ENCODE results near the gene TCF3. TPM values are rescaled to one million over a fixed set of nuclear protein-coding genes. Genes with fewer than 3 reads are reported as not detected.

The TCF3 gene
- total RNA-seq: 130 to 154 TPM (median 153 TPM) in 3 replicates
- long read RNA-seq, full-length matches to known transcripts: 3 of 75 reads
- long read RNA-seq, partial matches to known transcripts: 35 of 75 reads
- long read RNA-seq, other reads (novel, unspliced or antisense): 37 of 75 reads

DNA sequence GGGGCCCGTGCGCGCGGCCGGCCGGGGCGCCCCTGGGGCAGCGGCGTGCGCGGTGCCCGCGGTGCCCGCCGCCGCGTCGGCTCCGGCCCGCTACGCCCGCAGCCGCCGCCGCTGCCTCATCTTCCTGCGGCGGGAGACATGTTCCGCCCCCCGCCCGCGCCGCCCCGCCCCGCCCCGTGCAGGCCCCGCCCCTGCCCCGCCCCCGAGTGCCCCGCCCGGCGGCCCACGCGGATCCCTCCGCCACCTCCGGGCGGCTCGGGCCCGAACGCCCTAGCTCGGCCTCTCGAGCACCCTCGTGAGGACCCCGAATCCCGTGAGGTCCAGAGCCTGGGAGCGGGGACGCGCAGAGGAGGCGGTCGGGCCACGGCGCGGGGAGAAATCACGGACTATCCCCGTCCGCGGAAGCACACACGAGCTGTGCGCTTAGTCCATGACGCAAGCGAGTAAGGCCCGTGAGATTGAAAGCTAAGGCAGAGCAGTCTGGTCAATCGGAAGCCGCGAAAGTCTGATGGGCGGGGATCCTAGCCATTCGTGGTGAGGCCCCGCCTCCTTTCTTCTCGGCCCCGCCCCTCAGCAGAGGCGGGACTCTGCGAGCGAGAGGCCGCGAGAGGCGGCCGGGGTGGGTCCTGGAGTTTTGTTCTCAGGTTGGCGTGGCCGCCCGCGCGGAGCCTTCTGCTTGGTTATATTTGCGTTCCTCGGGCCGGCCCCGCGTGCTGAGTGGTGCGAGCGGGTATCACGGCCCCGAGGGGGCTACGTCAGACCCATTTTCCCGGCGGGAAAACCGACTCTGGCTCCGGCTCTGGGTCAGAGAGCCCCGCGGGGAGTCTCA is at the start of gene TCF3:
TSS of gene TCF3 (minus strand) at position 145 of the 829 bp plus-strand sequence. CDS start 2,367 bp downstream, outside the sequence.
- DNase-seq (ENCODE audit: low spot score): peak; percentile 99
- Mint-ChIP-seq H3K4me1 (ENCODE audit: low read depth) (peaks cover 17% of the 10 kb centered on the region), H3K4me3 (ENCODE audit: unreplicated experiment) (peak within 1 kb of the TSS; percentile 83), H3K36me3 (ENCODE audit: low read depth) (peaks cover 2% of the 10 kb centered on the region), H3K27me3 (ENCODE audit: low read depth) (no peaks in the 10 kb centered on the region), H3K9me3 (ENCODE audit: low read depth) (no peaks in the 10 kb centered on the region), H3K27ac (ENCODE audit: unreplicated experiment) (peak within 1 kb of the TSS; percentile 93)
- TF ChIP-seq, protein P1, sequence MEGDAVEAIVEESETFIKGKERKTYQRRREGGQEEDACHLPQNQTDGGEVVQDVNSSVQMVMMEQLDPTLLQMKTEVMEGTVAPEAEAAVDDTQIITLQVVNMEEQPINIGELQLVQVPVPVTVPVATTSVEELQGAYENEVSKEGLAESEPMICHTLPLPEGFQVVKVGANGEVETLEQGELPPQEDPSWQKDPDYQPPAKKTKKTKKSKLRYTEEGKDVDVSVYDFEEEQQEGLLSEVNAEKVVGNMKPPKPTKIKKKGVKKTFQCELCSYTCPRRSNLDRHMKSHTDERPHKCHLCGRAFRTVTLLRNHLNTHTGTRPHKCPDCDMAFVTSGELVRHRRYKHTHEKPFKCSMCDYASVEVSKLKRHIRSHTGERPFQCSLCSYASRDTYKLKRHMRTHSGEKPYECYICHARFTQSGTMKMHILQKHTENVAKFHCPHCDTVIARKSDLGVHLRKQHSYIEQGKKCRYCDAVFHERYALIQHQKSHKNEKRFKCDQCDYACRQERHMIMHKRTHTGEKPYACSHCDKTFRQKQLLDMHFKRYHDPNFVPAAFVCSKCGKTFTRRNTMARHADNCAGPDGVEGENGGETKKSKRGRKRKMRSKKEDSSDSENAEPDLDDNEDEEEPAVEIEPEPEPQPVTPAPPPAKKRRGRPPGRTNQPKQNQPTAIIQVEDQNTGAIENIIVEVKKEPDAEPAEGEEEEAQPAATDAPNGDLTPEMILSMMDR (IDR thresholded peaks at IDR 0.05): no peak

DNA sequence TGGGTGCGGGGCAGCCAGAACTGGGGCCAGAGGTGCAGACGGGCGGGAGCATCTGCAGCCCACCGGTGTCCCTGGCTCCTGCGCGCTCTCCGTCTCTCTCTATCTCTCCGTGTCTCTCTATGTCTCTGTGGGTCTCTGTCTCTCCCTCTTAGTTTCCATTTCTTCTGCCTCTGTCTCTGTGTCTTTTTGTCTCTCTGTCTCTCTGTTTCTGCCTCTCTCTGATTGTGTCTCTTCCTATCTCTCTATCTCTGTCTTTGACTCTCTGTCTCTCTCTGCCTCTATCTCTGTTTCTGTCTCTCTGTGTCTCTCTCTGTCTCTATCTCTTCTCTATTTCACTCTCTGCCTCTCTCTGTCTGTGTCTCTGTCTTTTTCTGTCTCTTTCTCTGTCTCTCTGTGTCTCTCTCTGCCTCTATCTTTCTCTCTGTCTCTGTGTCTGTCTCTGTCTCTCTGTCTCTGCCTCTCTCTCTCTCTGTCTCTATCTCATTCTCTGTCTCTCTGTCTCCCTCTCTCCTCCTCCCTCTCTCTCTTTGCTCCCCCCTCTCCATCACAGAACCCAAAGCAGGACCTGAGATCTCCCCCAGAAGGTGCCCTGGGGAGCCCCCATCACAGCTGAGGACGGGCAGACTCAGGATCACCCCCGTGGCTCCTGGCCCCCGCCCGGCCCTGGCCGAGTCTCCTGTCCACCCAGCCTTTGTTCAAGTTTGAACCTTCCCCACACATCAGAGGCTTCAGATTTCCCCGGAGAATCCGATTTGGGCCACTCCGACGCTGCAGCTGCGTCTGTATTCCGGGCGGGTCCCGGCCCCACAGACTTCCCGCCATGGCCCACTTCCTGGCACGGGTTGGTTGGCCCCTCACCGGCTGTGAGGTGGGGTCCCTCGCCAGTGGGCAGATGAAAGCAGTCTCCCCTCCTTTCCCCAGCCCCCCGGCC is 48.6 kb upstream of the TCF3 start:
- TF ChIP-seq, protein P1 (IDR thresholded peaks at IDR 0.05): no peak
- DNase-seq (ENCODE audit: low spot score): no peak
- Mint-ChIP-seq H3K27me3 (ENCODE audit: low read depth) (peaks cover 27% of the 10 kb centered on the region), H3K4me3 (ENCODE audit: unreplicated experiment) (no peak overlapping the region), H3K27ac (ENCODE audit: unreplicated experiment) (no peak overlapping the region), H3K9me3 (ENCODE audit: low read depth) (peaks cover 6% of the 10 kb centered on the region), H3K36me3 (ENCODE audit: low read depth) (peaks cover 4% of the 10 kb centered on the region), H3K4me1 (ENCODE audit: low read depth) (no peaks in the 10 kb centered on the region)

DNA sequence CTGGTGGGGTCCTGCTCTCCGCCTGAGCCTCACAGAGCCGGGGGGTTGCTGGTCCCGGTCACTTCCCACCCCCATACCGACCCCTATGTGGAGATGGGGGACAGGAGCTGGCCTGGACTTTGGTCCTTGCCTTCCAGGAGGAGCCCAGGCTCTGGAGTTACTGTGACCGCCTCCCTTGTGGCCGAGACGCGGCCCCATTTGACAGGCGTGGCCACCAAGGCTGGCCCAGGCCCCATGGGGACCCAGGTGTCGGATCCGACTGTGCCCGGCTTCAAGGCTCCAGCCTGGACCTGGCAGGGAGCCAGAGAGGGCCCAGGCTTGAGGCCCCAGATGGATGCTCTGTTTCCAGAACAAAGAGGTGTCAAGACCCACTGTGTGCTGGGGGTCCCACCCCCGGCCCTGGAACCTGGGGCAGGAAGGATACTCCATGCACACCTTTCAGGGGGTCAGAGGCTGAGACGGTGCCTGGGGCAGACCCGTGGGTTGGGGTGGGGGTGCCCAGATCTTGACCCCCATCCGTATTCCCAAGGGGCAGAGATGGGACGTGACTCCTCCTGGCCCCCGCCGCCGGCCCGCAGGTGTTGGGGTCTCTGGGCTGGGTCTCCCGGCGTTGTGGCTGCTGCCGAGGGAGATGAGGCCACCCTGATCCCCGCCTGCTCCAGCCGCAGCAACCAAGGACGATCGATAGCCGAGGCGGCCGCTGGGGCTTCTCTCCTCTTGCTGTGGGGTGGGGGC is 47.8 kb upstream of the TCF3 start:
- Mint-ChIP-seq H3K27ac (ENCODE audit: unreplicated experiment) (no peak overlapping the region), H3K27me3 (ENCODE audit: low read depth) (peaks cover 27% of the 10 kb centered on the region), H3K36me3 (ENCODE audit: low read depth) (peaks cover 6% of the 10 kb centered on the region)

DNA sequence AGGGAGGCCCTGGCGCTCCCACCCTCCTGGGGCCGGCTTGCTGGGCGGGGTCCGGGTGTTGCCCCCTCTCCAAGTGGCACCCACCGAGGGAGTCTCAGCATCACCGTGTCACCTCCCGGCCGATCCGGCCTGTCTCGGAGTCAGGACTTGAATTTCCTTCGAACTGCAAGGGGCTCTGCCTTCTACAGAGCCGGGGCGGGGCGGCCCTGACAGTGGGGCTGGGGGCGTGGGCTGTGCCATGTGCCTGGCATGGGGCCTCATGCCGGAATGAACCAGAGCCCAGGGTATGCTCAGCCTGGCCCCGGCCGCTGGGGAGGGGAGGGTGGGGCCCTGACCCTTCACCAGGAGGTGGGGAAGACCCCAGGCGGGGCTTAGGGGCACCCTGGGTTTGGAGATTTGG is 47.0 kb upstream of the TCF3 start:
- H3K4me1 Mint-ChIP-seq (ENCODE audit: low read depth): no peaks in the 10 kb centered on the region
- H3K36me3 Mint-ChIP-seq (ENCODE audit: low read depth): peaks cover 6% of the 10 kb centered on the region
- H3K9me3 Mint-ChIP-seq (ENCODE audit: low read depth): peaks cover 16% of the 10 kb centered on the region
- no peak for DNase-seq (ENCODE audit: low spot score)
- no peak overlapping the region for H3K4me3 Mint-ChIP-seq (ENCODE audit: unreplicated experiment)
- TF ChIP-seq, protein P1 (IDR thresholded peaks at IDR 0.05): no peak
- H3K27ac Mint-ChIP-seq (ENCODE audit: unreplicated experiment): no peak overlapping the region
- peaks cover 26% of the 10 kb centered on the region for H3K27me3 Mint-ChIP-seq (ENCODE audit: low read depth)

More for the DNA sequence above, 47.8 kb upstream of the TCF3 start:
- DNase-seq (ENCODE audit: low spot score): no peak
- TF ChIP-seq, protein P1 (IDR thresholded peaks at IDR 0.05): no peak
- Mint-ChIP-seq H3K4me1 (ENCODE audit: low read depth) (no peaks in the 10 kb centered on the region), H3K4me3 (ENCODE audit: unreplicated experiment) (no peak overlapping the region), H3K9me3 (ENCODE audit: low read depth) (peaks cover 13% of the 10 kb centered on the region)

All from chondrocyte (in vitro differentiated cells).